NCI-H187 (cell line): Measurements from ENCODE around the gene HIGD1C.
"Not testable (repeated sequence)": the region's sequence is repeated elsewhere in the genome, so short reads cannot be mapped to it uniquely, and the experiment has no call there.

ENCODE experiments used
- DNase-seq, 2 experiments: peaks; one replicate each; lab custom pipeline; 2025; lab: John Stamatoyannopoulos, UW

Gene HIGD1C

GRCh38 chr12:50984586-50985298, 32.4 kb downstream of the HIGD1C start:
- no peak for DNase-seq

DNA sequence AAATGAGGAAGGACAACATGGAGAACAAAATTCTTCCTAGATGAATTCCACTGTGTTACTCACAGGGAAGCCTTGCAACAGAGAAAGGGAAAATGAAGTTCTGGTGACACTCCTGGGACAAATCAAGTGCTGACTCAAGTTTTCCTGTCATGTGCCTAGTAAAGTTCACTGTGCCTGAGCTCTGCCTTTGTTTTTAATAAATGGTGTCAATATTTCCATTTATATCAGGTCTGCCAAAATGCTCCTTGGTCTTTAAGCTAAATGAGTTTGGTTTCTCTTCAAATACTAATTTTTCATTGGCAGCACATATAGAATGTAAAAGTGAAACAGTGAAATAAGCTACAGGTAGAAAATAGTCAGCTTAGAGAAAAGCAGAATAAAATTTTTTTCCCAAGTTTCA, 33.0 kb downstream of the HIGD1C start:
- no peak for DNase-seq

DNA sequence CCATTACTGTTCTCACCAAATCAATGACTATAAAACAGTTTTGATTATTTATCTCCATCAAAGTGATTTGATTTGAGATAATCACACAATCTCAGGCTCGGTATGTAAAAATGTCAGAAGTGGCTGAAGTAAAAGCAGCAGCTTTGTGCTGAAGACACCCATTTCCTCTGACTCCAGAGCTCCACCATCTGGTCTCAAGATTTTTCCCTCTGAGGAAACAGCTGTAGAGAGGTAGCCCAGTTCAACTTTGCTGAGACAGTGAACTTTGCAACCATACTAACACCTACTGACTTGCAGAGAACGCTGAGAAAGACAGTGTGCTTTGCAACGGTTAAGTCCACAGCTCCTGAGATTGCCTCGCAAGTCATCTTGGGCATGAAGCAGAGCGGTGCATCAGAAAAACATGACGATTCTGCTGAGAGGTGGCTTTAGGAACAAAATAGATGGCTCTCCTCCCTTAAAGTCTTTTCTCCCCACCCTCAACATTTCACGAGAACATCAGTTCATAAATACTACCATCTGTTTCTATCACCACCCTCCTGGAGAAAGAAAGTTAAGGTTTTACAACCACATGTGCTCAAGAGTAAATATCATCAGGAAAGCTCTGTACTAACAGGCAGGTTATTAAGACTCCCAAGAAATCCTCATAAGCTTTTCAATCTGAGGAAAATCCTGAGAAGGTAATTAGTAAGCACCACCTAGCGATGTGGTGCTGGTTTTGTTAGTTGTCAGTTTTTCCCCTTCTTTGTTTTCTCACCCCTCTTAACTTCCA, 34.8 kb downstream of the HIGD1C start:
- no peak for DNase-seq

GRCh38 chr12:50988051-50988450, 35.7 kb downstream of the HIGD1C start:
- DNase-seq: no peak

- DNase-seq: no peak
Measured at GRCh38 chr12:50988871-50989270, 36.5 kb downstream of the HIGD1C start.

- no peak for DNase-seq
Measured at GRCh38 chr12:50990147-50990727, 37.9 kb downstream of the HIGD1C start.

GRCh38 chr12:50990791-50991190, 38.4 kb downstream of the HIGD1C start:
- DNase-seq: no peak

DNA sequence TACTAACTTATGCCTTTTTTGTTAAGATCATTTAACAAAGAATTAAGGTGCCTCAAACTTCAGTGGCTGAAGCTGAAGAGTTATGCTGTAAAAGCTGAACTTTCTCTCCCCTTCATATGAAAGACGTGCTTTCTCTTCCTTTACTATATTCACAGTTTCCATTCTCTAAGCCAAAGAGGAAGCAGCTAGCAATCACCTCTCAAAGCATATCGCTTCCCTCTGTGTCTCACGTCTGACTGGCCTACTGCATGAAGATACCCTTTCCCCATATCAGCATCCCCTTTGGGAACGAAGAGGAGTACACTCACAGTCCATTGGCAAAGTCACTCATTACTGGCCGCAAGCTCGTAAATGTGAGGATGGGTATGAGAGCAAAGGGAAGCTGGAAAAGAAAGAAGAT, 38.9 kb downstream of the HIGD1C start:
- DNase-seq: no peak

GRCh38 chr12:50992819-50993218, 40.5 kb downstream of the HIGD1C start:
- DNase-seq: no peak

DNA sequence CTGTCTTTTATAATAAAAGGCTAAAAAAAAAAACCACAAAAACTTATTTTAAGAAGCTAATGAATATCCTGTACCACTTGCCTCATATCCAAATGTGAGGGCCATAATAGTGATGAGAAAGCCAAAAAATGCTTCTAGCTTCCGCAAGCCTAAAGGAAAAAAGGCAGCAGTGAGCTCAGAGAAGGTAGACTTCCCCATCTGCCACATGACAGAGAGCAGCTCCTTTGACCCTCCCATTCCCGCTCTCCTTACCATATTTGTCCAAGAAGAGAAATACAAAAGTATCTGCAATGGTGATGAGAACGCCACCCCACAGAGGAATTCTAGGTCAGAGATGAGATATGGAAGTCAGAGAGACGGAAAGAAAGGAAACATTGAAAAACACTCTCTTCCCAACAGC, 46.7 kb downstream of the HIGD1C start:
- DNase-seq: no peak

DNA sequence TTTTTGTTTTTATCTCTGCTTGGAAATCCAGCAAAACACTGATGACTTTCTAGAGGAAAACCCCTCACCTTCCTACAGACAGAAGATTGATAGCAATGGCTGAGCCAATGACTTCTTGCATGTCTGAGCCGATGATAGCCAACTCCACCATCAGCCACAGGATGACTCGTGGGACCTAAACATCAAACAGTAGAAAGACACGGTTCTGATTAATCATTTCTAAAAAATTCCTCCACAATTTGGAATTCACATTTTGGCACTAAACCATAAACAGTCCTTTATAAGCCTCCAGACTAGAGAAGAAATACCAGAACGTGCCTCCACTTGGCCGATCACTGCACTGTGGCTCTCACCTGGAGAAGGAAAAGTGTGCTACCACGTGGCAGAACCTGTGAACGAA, 47.9 kb downstream of the HIGD1C start:
- no peak for DNase-seq

DNA sequence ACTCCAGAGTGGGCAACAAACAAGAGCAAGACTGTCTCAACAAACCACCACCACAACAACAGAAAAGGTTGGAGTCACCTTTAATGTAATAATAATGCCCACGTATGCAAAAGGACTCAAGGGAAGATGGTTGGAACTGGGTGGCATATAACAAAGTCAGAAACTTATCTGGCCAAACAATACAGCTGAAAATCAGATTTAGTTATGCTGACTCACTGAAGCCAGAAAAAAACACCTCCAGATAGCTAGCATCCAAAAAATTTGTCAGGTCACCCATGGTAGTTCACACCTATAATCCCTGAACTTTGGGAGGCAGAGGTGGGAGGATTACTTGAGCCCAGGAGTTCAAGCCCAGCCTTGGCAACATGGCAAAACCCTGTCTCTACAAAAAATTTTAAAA, 49.5 kb downstream of the HIGD1C start:
- no peak for DNase-seq

DNA sequence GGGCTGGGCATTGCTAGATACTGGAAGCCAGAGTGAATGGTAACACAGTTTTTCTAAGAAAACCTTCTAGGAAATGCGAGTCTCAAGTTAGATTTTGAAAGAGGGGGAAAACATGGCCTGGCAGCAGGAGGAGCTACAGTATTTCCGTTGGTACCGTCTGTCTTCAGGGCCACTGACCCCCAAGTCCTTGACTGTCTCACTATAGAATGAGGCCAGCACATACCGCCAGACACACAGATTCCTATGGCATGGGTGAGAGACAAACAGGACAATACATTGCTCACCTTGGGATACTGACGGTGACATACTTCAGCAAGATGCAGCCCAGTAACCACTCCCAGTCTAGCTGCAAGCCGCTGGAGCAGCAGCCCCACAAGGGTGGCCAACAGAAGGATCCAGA, 52.2 kb downstream of the HIGD1C start:
- DNase-seq: no peak

- DNase-seq: no peak
Measured at GRCh38 chr12:51005030-51005429, 52.7 kb downstream of the HIGD1C start.

- DNase-seq: no peak
Measured at GRCh38 chr12:51005671-51006070, 53.3 kb downstream of the HIGD1C start.

DNA sequence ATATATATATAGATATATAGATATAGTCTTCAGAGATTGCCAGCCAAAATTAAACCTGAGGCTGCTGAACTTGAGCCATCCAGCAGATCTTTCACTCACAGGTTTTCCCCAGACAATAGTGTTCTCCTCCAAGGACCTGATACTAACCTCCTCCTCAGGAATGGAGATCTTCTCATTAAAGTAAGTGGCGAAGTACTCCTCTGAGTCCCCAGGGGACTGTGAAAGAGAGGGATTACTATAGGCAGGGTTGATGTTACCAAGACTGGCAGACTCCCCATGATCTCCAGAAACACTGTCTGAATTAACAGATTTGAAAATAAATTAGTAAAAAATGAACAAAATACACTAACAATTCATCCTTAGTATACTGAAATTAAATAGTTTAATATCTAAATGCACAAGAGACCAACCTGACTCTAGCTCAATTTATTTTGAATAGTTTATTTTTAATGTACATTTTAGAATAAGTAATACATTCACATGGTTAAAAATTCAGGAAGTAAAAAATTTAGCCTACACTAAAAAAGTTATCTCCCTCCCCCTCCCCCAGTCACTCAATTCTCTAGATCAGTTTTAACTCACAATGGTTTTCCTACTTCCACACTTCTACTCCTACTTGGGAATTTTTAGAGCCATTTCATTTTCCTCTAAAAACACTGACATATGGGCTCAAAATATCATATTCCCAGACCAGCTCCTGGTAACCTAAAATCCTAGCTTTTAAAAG, 56.1 kb downstream of the HIGD1C start:
- DNase-seq: no peak

- DNase-seq: no peak
Measured at GRCh38 chr12:51009056-51009440, 56.7 kb downstream of the HIGD1C start.

- no peak for DNase-seq
Measured at GRCh38 chr12:51011955-51012354, 59.6 kb downstream of the HIGD1C start.

- no peak for DNase-seq
Measured at GRCh38 chr12:51012570-51013236, 60.4 kb downstream of the HIGD1C start.

DNA sequence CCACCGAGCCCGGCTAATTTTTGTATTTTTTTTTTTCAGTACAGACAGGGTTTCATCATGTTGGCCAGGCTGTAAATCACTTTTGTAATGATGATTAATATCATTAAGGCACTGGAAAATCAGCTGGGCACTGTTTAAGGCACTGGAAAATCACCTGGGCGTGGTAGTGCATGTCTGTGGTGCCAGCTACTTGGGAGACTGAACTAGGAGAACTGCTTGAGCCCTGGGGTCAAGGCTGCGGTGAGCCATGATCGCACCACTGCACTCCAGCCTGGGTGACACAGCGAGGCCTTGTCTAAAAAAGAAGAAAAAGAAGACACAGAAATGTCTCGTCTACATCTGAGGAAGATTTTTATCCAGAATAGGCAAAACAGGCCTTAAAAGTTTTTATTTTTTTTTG, 61.1 kb downstream of the HIGD1C start:
- DNase-seq: no peak

- not testable (repeated sequence) for DNase-seq
Measured at GRCh38 chr12:51014467-51014866, 62.1 kb downstream of the HIGD1C start.

DNA sequence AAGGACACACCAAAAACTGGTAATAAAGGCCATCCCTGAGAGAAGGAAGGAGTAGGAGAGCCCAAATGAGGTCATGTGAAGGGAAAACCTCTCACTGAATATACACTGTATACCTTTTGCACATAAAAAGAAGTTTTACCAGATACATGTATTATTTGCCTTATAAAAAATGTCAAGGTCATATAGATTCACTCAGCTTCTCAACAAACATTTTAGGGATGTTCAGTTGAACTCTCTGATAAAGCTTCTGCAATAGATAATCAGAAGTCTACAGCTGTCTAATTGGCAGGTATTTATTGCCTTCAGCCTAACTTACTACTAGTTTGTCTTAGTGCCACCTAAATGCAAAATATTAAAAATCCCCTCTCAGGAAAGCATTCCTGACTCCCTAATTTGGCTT, 65.1 kb downstream of the HIGD1C start:
- DNase-seq: no peak
